Hepatocyte (in vitro differentiated cells): ENCODE results near the gene NUP43. TPM values are rescaled to one million over a fixed set of nuclear protein-coding genes. Genes with fewer than 3 reads are reported as not detected.

Experiments used
- DNase-seq: peaks from one replicate; pipeline ENCODE4 v3.0.0-alpha.2; 2016; ENCODE audit warnings: low spot score
- H2AFZ ChIP-seq: fragments of 200-600 bp; sonication (generic); 2 replicates; pipeline ENCODE4 v1.6.0; 2016; ENCODE audit warnings: antibody characterized with exemption, mild to moderate bottlenecking
- H3K27ac ChIP-seq: fragments of 200-600 bp; sonication (generic); 2 replicates; pipeline ENCODE4 v1.5.1; 2016; ENCODE audit warnings: mild to moderate bottlenecking
- H3K27me3 ChIP-seq: fragments of 200-600 bp; sonication (generic); 2 replicates; pipeline ENCODE4 v1.6.1; 2016
- H3K36me3 ChIP-seq: fragments of 200-600 bp; sonication (generic); replicated peaks from 2 replicates; pipeline ENCODE4 v1.5.1; 2016; ENCODE audit warnings: low read depth; ENCODE audit not compliant: insufficient read depth
- H3K4me1 ChIP-seq: fragments of 200-600 bp; sonication (generic); 2 replicates; pipeline ENCODE4 v1.5.1; 2016; ENCODE audit warnings: mild to moderate bottlenecking, moderate library complexity; ENCODE audit not compliant: insufficient read depth
- H3K4me2 ChIP-seq: fragments of 200-600 bp; sonication (generic); 2 replicates; pipeline ENCODE4 v1.6.0; 2016
- H3K4me3 ChIP-seq: fragments of 200-600 bp; sonication (generic); 2 replicates; pipeline ENCODE4 v1.5.1; 2016; ENCODE audit warnings: mild to moderate bottlenecking
- H3K79me2 ChIP-seq: fragments of 200-600 bp; sonication (generic); 2 replicates; pipeline ENCODE4 v1.6.0; 2017; ENCODE audit warnings: mild to moderate bottlenecking
- H3K9me2 ChIP-seq: fragments of 200-600 bp; sonication (generic); replicated peaks from 2 replicates; pipeline ENCODE4 v1.6.0; 2017; ENCODE audit warnings: mild to moderate bottlenecking; ENCODE audit not compliant: insufficient read depth
- H3K9me3 ChIP-seq: fragments of 200-600 bp; sonication (generic); 2 replicates; pipeline ENCODE4 v1.5.1; 2016; ENCODE audit warnings: low read depth, mild to moderate bottlenecking
- H4K20me1 ChIP-seq: fragments of 200-600 bp; sonication (generic); 2 replicates; pipeline ENCODE4 v1.6.0; 2016; ENCODE audit warnings: mild to moderate bottlenecking; ENCODE audit not compliant: insufficient read depth, poor library complexity, severe bottlenecking
- EZH2 ChIP-seq: fragments of 200-600 bp; sonication (generic); IDR thresholded peaks from 2 replicates; pipeline ENCODE4 v1.6.1; 2016; ENCODE audit warnings: antibody characterized with exemption, mild to moderate bottlenecking, borderline replicate concordance
- EZH2phosphoT487 ChIP-seq: fragments of 200-600 bp; sonication (generic); IDR thresholded peaks from one replicate; pipeline ENCODE4 v1.6.1; 2018; ENCODE audit warnings: antibody characterized with exemption, mild to moderate bottlenecking, low read depth, moderate library complexity; ENCODE audit not compliant: unreplicated experiment, severe bottlenecking
- WGBS: methylation state at CpG from one replicate; pipeline ENCODE4 v1.1.6; 2016; ENCODE audit warnings: low lambda C conversion rate; ENCODE audit errors: missing lambda C conversion rate; 5-methylcytosine and 5-hydroxymethylcytosine counted together
- polyA plus RNA-seq: library from polyadenylated mRNA; unstranded; fragments of >200 nt; fragmentation: Nextera tagmentation; extraction: Ambion mirVana; gene quantifications from 2 replicates; pipeline ENCODE4 v1.2.1, GENCODE V29; 2016
- total RNA-seq: library from RNA; depleted of rRNA; stranded (reverse); fragments of >200 nt; gene quantifications from 2 replicates; pipeline ENCODE4 v1.2.3, GENCODE V29; 2014
- TF ChIP-seq, protein P1 (sequence below): fragments of 200-600 bp; sonication (generic); IDR thresholded peaks from 2 replicates; pipeline ENCODE4 v1.5.1; 2016; ENCODE audit warnings: antibody characterized with exemption, mild to moderate bottlenecking; ENCODE audit not compliant: poor library complexity

Gene NUP43
- total and polyA plus RNA-seq, 2 experiments from 2014 or later: 9.8 to 37.2 TPM

DNA sequence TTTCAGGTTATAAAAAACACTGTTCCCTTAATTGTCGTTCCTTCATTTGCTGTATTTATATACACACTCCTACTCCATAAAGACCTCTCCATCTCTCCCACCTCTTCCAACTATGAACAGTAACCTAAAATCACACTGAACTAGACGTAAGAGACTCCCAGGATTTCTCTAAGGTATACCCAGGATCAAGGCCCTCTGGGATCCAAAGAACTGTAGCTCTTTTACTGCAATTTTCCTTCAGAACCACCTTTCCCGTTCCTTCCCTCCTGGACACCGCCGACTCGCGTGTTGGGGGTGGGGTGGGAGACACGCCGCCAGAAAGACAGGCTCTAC is 29.1 kb downstream of the NUP43 start:
- Histone ChIP-seq H3K27me3 (no peaks in the 10 kb centered on the region), H2AFZ (peak overlapping the region; percentile 82), H3K9me3 (no peaks in the 10 kb centered on the region), H3K27ac (peak overlapping the region; percentile 100), H3K36me3 (no peaks in the 10 kb centered on the region), H3K79me2 (peaks cover 63% of the 10 kb centered on the region), H3K4me2 (peak overlapping the region; percentile 84), H3K9me2 (no peaks in the 10 kb centered on the region), H4K20me1 (peaks cover 37% of the 10 kb centered on the region), H3K4me1 (peaks cover 13% of the 10 kb centered on the region), H3K4me3 (peak overlapping the region; percentile 79)
- DNase-seq: no peak
- TF ChIP-seq EZH2: no peak
- TF ChIP-seq EZH2phosphoT487: no peak
- TF ChIP-seq, protein P1, sequence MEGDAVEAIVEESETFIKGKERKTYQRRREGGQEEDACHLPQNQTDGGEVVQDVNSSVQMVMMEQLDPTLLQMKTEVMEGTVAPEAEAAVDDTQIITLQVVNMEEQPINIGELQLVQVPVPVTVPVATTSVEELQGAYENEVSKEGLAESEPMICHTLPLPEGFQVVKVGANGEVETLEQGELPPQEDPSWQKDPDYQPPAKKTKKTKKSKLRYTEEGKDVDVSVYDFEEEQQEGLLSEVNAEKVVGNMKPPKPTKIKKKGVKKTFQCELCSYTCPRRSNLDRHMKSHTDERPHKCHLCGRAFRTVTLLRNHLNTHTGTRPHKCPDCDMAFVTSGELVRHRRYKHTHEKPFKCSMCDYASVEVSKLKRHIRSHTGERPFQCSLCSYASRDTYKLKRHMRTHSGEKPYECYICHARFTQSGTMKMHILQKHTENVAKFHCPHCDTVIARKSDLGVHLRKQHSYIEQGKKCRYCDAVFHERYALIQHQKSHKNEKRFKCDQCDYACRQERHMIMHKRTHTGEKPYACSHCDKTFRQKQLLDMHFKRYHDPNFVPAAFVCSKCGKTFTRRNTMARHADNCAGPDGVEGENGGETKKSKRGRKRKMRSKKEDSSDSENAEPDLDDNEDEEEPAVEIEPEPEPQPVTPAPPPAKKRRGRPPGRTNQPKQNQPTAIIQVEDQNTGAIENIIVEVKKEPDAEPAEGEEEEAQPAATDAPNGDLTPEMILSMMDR: no peak
- WGBS: 2% methylated on average over 8 of the region's 9 CpGs

DNA sequence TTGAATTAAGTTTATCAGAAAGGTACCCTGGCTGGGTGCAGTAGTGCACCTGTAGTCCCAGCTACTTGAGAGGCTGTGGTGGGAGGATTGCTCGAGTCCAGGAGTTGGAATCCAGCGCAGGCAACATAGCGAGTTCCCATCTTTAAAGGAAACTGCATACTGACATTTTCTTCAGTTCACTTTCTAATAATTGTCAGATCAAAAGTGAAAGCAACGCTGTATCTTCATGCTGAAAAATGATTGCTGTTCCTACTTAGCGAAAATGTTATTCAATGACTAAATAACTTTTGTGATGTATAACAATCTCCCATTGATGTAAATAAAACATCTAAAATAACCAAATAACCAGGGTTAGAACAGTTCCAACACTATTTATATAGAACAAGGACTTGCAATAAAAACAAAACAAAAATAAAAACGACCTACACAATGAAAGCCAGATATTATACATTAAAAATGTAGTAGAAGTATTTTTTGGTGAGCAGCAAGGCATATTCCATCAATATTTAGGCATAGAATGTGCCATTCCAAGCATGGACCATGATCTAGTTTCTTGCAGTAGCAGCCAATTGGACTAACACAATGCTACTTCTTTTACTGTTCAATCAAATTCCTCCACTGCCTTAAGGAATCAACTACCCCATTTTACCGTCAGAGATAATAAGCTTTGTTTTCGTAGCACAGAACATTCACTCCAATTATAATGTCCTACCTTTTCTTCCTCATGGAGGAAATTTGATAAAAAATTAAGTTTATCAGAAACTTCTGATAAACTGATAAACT is 30.0 kb downstream of the NUP43 start:
- TF ChIP-seq EZH2phosphoT487 (no peak), EZH2 (no peak)
- TF ChIP-seq, protein P1: no peak

DNA sequence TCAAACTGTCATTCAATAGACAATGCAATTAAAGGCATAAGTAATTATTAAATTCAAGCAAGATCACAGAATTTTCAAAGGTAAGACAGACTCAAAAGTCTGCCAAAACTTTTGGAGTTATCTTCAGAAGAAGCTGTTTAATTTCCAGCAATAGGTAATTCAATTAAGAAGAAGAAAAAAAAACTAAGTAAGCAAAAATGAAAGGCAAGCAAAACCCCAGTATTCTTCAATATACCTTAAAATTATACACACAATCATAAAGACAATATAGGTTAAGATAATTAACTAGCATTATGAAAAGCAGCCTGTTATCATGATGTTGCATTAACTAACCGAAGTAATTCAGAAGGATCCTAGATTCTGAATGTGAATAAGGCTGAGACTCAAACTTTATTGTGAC is 31.9 kb downstream of the NUP43 start:
- Histone ChIP-seq H3K9me2 (no peaks in the 10 kb centered on the region), H3K79me2 (peaks cover 88% of the 10 kb centered on the region), H3K36me3 (no peaks in the 10 kb centered on the region), H3K4me2 (no peak overlapping the region), H3K4me3 (no peak overlapping the region), H3K9me3 (no peaks in the 10 kb centered on the region), H3K27ac (no peak overlapping the region), H4K20me1 (peaks cover 55% of the 10 kb centered on the region), H3K27me3 (no peaks in the 10 kb centered on the region), H2AFZ (no peak overlapping the region), H3K4me1 (peaks cover 19% of the 10 kb centered on the region)
- WGBS: 98% methylated on average over 1 of the region's 1 CpG
- TF ChIP-seq, protein P1: no peak
- TF ChIP-seq EZH2 (no peak), EZH2phosphoT487 (no peak)
- DNase-seq: no peak

More for the DNA sequence above, 30.0 kb downstream of the NUP43 start:
- peaks cover 44% of the 10 kb centered on the region for H4K20me1 ChIP-seq
- peak overlapping the region; percentile 82 for H2AFZ ChIP-seq
- 52% methylated on average over 8 of the region's 8 CpGs for WGBS
- H3K9me2 ChIP-seq: no peaks in the 10 kb centered on the region
- DNase-seq: no peak
- H3K4me1 ChIP-seq: peaks cover 13% of the 10 kb centered on the region
- H3K4me2 ChIP-seq: peak overlapping the region; percentile 84
- H3K27me3 ChIP-seq: no peaks in the 10 kb centered on the region
- no peaks in the 10 kb centered on the region for H3K9me3 ChIP-seq
- no peaks in the 10 kb centered on the region for H3K36me3 ChIP-seq
- peaks cover 71% of the 10 kb centered on the region for H3K79me2 ChIP-seq
- H3K4me3 ChIP-seq: peak overlapping the region; percentile 79
- H3K27ac ChIP-seq: peak overlapping the region; percentile 100
